ENCODE data around the gene EHD4.

EHD4 gene

GRCh38 chr15:41989573-41990242, 17.4 kb upstream of the EHD4 start:
- peak; percentile 91 for TF ChIP-seq CTCF (IDR thresholded peaks at IDR 0.05)
- H3K9me3 ChIP-seq (ENCODE audit: control insufficient read depth, low read length) = no peaks in the 10 kb centered on the region

GRCh38 chr15:41988896-41989572, 16.7 kb upstream of the EHD4 start:
- Histone ChIP-seq H3K9ac (no peak overlapping the region), H3K4me3 (ENCODE audit: low read depth, low read length) (no peak overlapping the region), H3K27me3 (ENCODE audit: control insufficient read depth, insufficient read depth, low read length) (no peaks in the 10 kb centered on the region), H3K4me1 (no peaks in the 10 kb centered on the region), H3K27ac (no peak overlapping the region), H3K36me3 (ENCODE audit: control insufficient read depth, insufficient read depth, low read length) (no peaks in the 10 kb centered on the region), H3K4me2 (ENCODE audit: low read length) (no peak overlapping the region), H3K79me2 (no peaks in the 10 kb centered on the region), H2AFZ (no peak overlapping the region), H3K9me3 (ENCODE audit: control insufficient read depth, low read length) (no peaks in the 10 kb centered on the region)
- TF ChIP-seq CTCF (IDR thresholded peaks at IDR 0.05) = no peak

More at GRCh38 chr15:41989573-41990242, 17.4 kb upstream of the EHD4 start:
- Histone ChIP-seq H2AFZ (no peak overlapping the region), H3K4me3 (ENCODE audit: low read depth, low read length) (no peak overlapping the region), H3K36me3 (ENCODE audit: control insufficient read depth, insufficient read depth, low read length) (no peaks in the 10 kb centered on the region), H3K4me1 (no peaks in the 10 kb centered on the region), H3K9ac (no peak overlapping the region), H3K79me2 (no peaks in the 10 kb centered on the region), H3K4me2 (ENCODE audit: low read length) (no peak overlapping the region), H3K27ac (no peak overlapping the region), H3K27me3 (ENCODE audit: control insufficient read depth, insufficient read depth, low read length) (no peaks in the 10 kb centered on the region)

GRCh38 chr15:41987925-41988275, 15.5 kb upstream of the EHD4 start:
- H2AFZ ChIP-seq = no peak overlapping the region
- no peaks in the 10 kb centered on the region for H3K79me2 ChIP-seq
- no peaks in the 10 kb centered on the region for H3K9me3 ChIP-seq (ENCODE audit: control insufficient read depth, low read length)
- no peak overlapping the region for H3K4me3 ChIP-seq (ENCODE audit: low read depth, low read length)
- H3K4me1 ChIP-seq = no peaks in the 10 kb centered on the region
- H3K4me2 ChIP-seq (ENCODE audit: low read length) = no peak overlapping the region
- H3K27ac ChIP-seq = no peak overlapping the region
- no peak overlapping the region for H3K9ac ChIP-seq
- no peak for TF ChIP-seq CTCF (IDR thresholded peaks at IDR 0.05)
- H3K27me3 ChIP-seq (ENCODE audit: control insufficient read depth, insufficient read depth, low read length) = no peaks in the 10 kb centered on the region
- H3K36me3 ChIP-seq (ENCODE audit: control insufficient read depth, insufficient read depth, low read length) = no peaks in the 10 kb centered on the region

GRCh38 chr15:41987246-41987924, 15.0 kb upstream of the EHD4 start:
- no peaks in the 10 kb centered on the region for H3K27me3 ChIP-seq (ENCODE audit: control insufficient read depth, insufficient read depth, low read length)
- no peak overlapping the region for H3K9ac ChIP-seq
- no peak overlapping the region for H3K4me2 ChIP-seq (ENCODE audit: low read length)

More at GRCh38 chr15:41987246-41987924, 15.0 kb upstream of the EHD4 start:
- H3K36me3 ChIP-seq (ENCODE audit: control insufficient read depth, insufficient read depth, low read length) = no peaks in the 10 kb centered on the region
- no peak for TF ChIP-seq CTCF (IDR thresholded peaks at IDR 0.05)
- no peaks in the 10 kb centered on the region for H3K79me2 ChIP-seq
- no peaks in the 10 kb centered on the region for H3K9me3 ChIP-seq (ENCODE audit: control insufficient read depth, low read length)
- no peak overlapping the region for H2AFZ ChIP-seq
- H3K4me1 ChIP-seq = no peaks in the 10 kb centered on the region
- no peak overlapping the region for H3K27ac ChIP-seq
- no peak overlapping the region for H3K4me3 ChIP-seq (ENCODE audit: low read depth, low read length)
